ENCODE results near the gene SSH2. TPM values are rescaled to one million over a fixed set of nuclear protein-coding genes. Genes with fewer than 3 reads are reported as not detected.

Gene SSH2
- total and polyA plus RNA-seq, 2 donors (not counting 1 experiment from before 2014, with no cell fraction given) = 51.5 to 183 TPM

GRCh38 chr17:29629839-29630238 is 300.2 kb downstream of the SSH2 start:
- H3K27ac Mint-ChIP-seq = no peak overlapping the region
- H3K4me1 Mint-ChIP-seq = peaks cover 18% of the 10 kb centered on the region
- no peak for ATAC-seq (ENCODE audit: low read depth)

GRCh38 chr17:29628644-29629043 is 301.4 kb downstream of the SSH2 start:
- no peaks in the 10 kb centered on the region for H3K79me2 ChIP-seq (ENCODE audit: control insufficient read depth, insufficient read depth, low read length)
- peaks cover 19% of the 10 kb centered on the region for H3K4me1 Mint-ChIP-seq
- peak overlapping the region; percentile 28 for H3K27ac Mint-ChIP-seq
- H3K4me2 ChIP-seq (replicated peaks; ENCODE audit: low read depth, low read length, poor library complexity, severe bottlenecking) = no peak overlapping the region
- no peaks in the 10 kb centered on the region for H3K27me3 ChIP-seq (replicated peaks in 1 of 4; ENCODE audit: control extremely low read depth in 1 of 4, control insufficient read depth in 3 of 4, insufficient read depth in 4 of 4, low read length in 3 of 4)
- no peaks in the 10 kb centered on the region for H3K9me3 Mint-ChIP-seq (ENCODE audit: insufficient read depth)
- H2AFZ ChIP-seq (ENCODE audit: insufficient read depth, low read depth, low read length, poor library complexity, severe bottlenecking) = no peak overlapping the region
- no peak for ATAC-seq (ENCODE audit: low read depth)
- CTCF ChIA-PET = interaction anchor here (2.4 kb wide), 1 partner anchor 11 kb away, joined by 16 read pairs; no protein-coding TSS in a partner anchor
- DNase-seq = no peak
- TF ChIP-seq CTCF (IDR thresholded peaks at IDR 0.05) (no peak), EZH2 (IDR thresholded peaks at IDR 0.05; ENCODE audit: borderline replicate concordance, insufficient read depth, low read depth, low read length, poor library complexity, severe bottlenecking) (no peak)
- peaks cover 54% of the 10 kb centered on the region for H4K20me1 ChIP-seq (ENCODE audit: control insufficient read depth, insufficient read depth, low read length, poor library complexity, severe bottlenecking)
- intact Hi-C loops (cut with micrococcal nuclease) = no loop called here
- H3K27me3 Mint-ChIP-seq = no peaks in the 10 kb centered on the region
- H3K4me3 ChIP-seq (ENCODE audit: control extremely low read depth in 1 of 5, extremely low read depth in 1 of 5, insufficient read depth in 1 of 5, low read depth in 2 of 5, low read length in 4 of 5) = no peak overlapping the region
- peaks cover 2 to 42% of the 10 kb centered on the region in 2 experiments for H3K36me3 ChIP-seq (replicated peaks in 1 of 2; ENCODE audit: control extremely low read depth in 1 of 2, control insufficient read depth in 1 of 2, extremely low read depth in 1 of 2, insufficient read depth in 2 of 2, low read length in 1 of 2)
- no peaks in the 10 kb centered on the region for H3K9me3 ChIP-seq (ENCODE audit: control extremely low read depth in 1 of 3, control insufficient read depth in 2 of 3, insufficient read depth in 1 of 3, low read length in 2 of 3)
- no peak overlapping the region for H3K27ac ChIP-seq (ENCODE audit: low read length in 2 of 2)
- POLR2A ChIA-PET = interaction anchor here (0.6 kb wide), 1 partner anchor 49 kb away, joined by 3 read pairs; no protein-coding TSS in a partner anchor
- no peaks in the 10 kb centered on the region for H3K4me1 ChIP-seq (ENCODE audit: control insufficient read depth in 2 of 2, insufficient read depth in 2 of 2, low read length in 2 of 2)
- no peak overlapping the region for H3K4me3 Mint-ChIP-seq
- no peak overlapping the region for H3K9ac ChIP-seq (ENCODE audit: low read length)
- WGBS (ENCODE audit: insufficient coverage) = 100% methylated on average over 2 of the region's 2 CpGs

More at GRCh38 chr17:29629839-29630238, 300.2 kb downstream of the SSH2 start:
- peaks cover 57% of the 10 kb centered on the region for H4K20me1 ChIP-seq (ENCODE audit: control insufficient read depth, insufficient read depth, low read length, poor library complexity, severe bottlenecking)
- no peak overlapping the region for H3K27ac ChIP-seq (ENCODE audit: low read length in 2 of 2)
- Mint-ChIP-seq H3K9me3 (ENCODE audit: insufficient read depth) (no peaks in the 10 kb centered on the region), H3K27me3 (no peaks in the 10 kb centered on the region), H3K4me3 (no peak overlapping the region)
- ChIA-PET POLR2A (no interaction called here), CTCF (interaction anchor here (0.6 kb wide), 1 partner anchor 158 kb away, joined by 3 read pairs; no protein-coding TSS in a partner anchor)
- no peak overlapping the region for H3K9ac ChIP-seq (ENCODE audit: low read length)
- DNase-seq = no peak
- peaks cover 4 to 50% of the 10 kb centered on the region in 2 experiments for H3K36me3 ChIP-seq (replicated peaks in 1 of 2; ENCODE audit: control extremely low read depth in 1 of 2, control insufficient read depth in 1 of 2, extremely low read depth in 1 of 2, insufficient read depth in 2 of 2, low read length in 1 of 2)
- no peaks in the 10 kb centered on the region for H3K4me1 ChIP-seq (ENCODE audit: control insufficient read depth in 2 of 2, insufficient read depth in 2 of 2, low read length in 2 of 2)
- H3K27me3 ChIP-seq (replicated peaks in 1 of 4; ENCODE audit: control extremely low read depth in 1 of 4, control insufficient read depth in 3 of 4, insufficient read depth in 4 of 4, low read length in 3 of 4) = no peaks in the 10 kb centered on the region
- WGBS (ENCODE audit: insufficient coverage) = 94% methylated on average over 2 of the region's 2 CpGs
- H3K79me2 ChIP-seq (ENCODE audit: control insufficient read depth, insufficient read depth, low read length) = peaks cover 3% of the 10 kb centered on the region
- TF ChIP-seq EZH2 (IDR thresholded peaks at IDR 0.05; ENCODE audit: borderline replicate concordance, insufficient read depth, low read depth, low read length, poor library complexity, severe bottlenecking) = no peak
- TF ChIP-seq CTCF (IDR thresholded peaks at IDR 0.05) = no peak
- no peak overlapping the region for H3K4me3 ChIP-seq (ENCODE audit: control extremely low read depth in 1 of 5, extremely low read depth in 1 of 5, insufficient read depth in 1 of 5, low read depth in 2 of 5, low read length in 4 of 5)
- no peaks in the 10 kb centered on the region for H3K9me3 ChIP-seq (ENCODE audit: control extremely low read depth in 1 of 3, control insufficient read depth in 2 of 3, insufficient read depth in 1 of 3, low read length in 2 of 3)
- intact Hi-C loops (cut with micrococcal nuclease) = no loop called here
- H2AFZ ChIP-seq (ENCODE audit: insufficient read depth, low read depth, low read length, poor library complexity, severe bottlenecking) = no peak overlapping the region
- H3K4me2 ChIP-seq (replicated peaks; ENCODE audit: low read depth, low read length, poor library complexity, severe bottlenecking) = no peak overlapping the region

Measured in B cell (primary cell).